Measurements from ENCODE around the gene RASSF3. TPM values are rescaled to one million over a fixed set of nuclear protein-coding genes. Genes with fewer than 3 reads are reported as not detected.
A peak's percentile ranks its signal among the peaks of the same experiment; 100 is the strongest.

Gene RASSF3
- total and polyA plus RNA-seq, 10 of the 15 experiments (the other 5 are each of a cell fraction or from before 2014, with no cell fraction given): 6.9 to 62.4 (median 30.3) TPM

DNA sequence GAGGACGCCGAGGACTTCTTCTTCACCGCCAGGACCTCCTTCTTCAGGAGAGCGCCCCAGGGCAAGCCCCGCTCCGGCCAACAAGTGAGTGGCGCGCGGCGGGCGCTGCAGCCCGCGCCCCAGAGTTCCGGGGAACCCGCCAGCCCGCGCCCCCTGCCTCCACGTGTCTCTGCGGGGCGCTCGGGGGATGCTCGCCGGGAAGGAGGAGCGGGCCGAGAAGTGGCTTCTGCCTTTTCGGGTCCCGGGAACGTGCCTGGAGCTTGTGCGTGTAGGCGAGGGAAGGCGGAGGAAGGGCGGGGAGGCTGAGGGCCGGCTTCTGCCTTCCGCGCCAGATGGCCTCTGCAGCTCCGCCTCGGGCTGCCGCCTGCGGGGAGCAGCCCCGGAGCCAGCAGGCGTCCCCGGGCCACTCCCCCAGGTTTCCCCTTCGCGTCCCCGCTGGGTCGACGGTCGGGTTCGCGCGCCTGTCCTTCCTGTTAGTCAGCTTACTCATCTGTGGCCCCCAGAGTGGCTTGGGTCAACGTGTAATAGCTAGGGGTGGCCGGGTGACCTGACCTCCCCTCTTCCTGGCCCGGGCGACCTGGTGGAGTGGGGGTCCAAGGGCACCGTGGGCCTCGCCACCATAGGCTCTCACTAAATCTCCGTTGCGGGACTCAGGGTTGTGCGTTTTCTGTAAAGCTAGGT lies 505 bp downstream of the RASSF3 start (continued):
- TF ChIP-seq HCFC1 (IDR thresholded peaks at IDR 0.05; ENCODE audit: low read length) (no peak), MEF2B (IDR thresholded peaks at IDR 0.05; ENCODE audit: partially characterized antibody, poor library complexity, severe bottlenecking) (no peak), SMAD5 (IDR thresholded peaks at IDR 0.05; ENCODE audit: low read depth) (0 out of 2 replicates have a peak, but pooled peaks have one; percentile 19), SPI1 (IDR thresholded peaks at IDR 0.05; ENCODE audit: borderline replicate concordance, insufficient read depth, low read depth, low read length) (0 out of 2 replicates have a peak, but pooled peaks have one; percentile 2), RCOR1 (conservative IDR thresholded peaks at IDR 0.05; ENCODE audit: low read depth, low read length) (no peak), SRF (IDR thresholded peaks at IDR 0.05; ENCODE audit: low read depth in 2 of 2, low read length in 2 of 2) (no peak), EP300 (IDR thresholded peaks at IDR 0.05; ENCODE audit: borderline replicate concordance in 1 of 2, control insufficient read depth in 1 of 2, low read depth in 2 of 2, low read length in 2 of 2) (no peak), TAF1 (IDR thresholded peaks at IDR 0.05; ENCODE audit: borderline replicate concordance, low read depth, low read length) (0 out of 2 replicates have a peak, but pooled peaks have one; percentile 35), RFX5 (IDR thresholded peaks at IDR 0.05; ENCODE audit: low read depth, low read length) (no peak), ZZZ3 (IDR thresholded peaks at IDR 0.05; ENCODE audit: control insufficient read depth, insufficient read length, low read depth) (no peak), YBX1 (IDR thresholded peaks at IDR 0.05) (no peak), DPF2 (IDR thresholded peaks at IDR 0.05) (peak; percentile 83), CHD2 (IDR thresholded peaks at IDR 0.05; ENCODE audit: borderline replicate concordance, low read depth, low read length) (no peak), HDAC6 (IDR thresholded peaks at IDR 0.05; ENCODE audit: unreplicated experiment) (no peak), NBN (IDR thresholded peaks at IDR 0.05) (0 out of 2 replicates have a peak, but pooled peaks have one; percentile 56), FOXK2 (IDR thresholded peaks at IDR 0.05) (no peak), STAT3 (IDR thresholded peaks at IDR 0.05; ENCODE audit: low read depth, low read length) (no peak), MYC (IDR thresholded peaks at IDR 0.05; ENCODE audit: insufficient read depth, insufficient read length, insufficient replicate concordance, low read length, severe bottlenecking) (peak; percentile 44), POU2F2 (IDR thresholded peaks at IDR 0.05; ENCODE audit: borderline replicate concordance, low read depth, low read length) (0 out of 3 replicates have a peak, but pooled peaks have one; percentile 16), MTA2 (IDR thresholded peaks at IDR 0.05; ENCODE audit: low read depth) (no peak; the same call in 1 of the 2 replicates), BACH1 (IDR thresholded peaks at IDR 0.05; ENCODE audit: borderline replicate concordance) (peak; percentile 19; the same call in 1 of the 2 replicates), PML (IDR thresholded peaks at IDR 0.05; ENCODE audit: low read length) (no peak), E2F4 (IDR thresholded peaks at IDR 0.05; ENCODE audit: low read depth, low read length) (no peak), STAT1 (conservative IDR thresholded peaks at IDR 0.05) (no peak), ASH2L (IDR thresholded peaks at IDR 0.05; ENCODE audit: borderline replicate concordance, low read depth) (no peak), NKRF (conservative IDR thresholded peaks at IDR 0.05) (peak; percentile 81), NR2C2 (IDR thresholded peaks at IDR 0.05; ENCODE audit: borderline replicate concordance, control insufficient read depth, insufficient read length, low read depth) (no peak), MTA3 (IDR thresholded peaks at IDR 0.05; ENCODE audit: borderline replicate concordance, low read length) (no peak), GABPA (IDR thresholded peaks at IDR 0.05; ENCODE audit: low read depth) (no peak)
